WTC11 (cell line): ENCODE data around the gene SPATS2.

Experiments
- CBFB ChIP-seq: sonication (generic); formaldehyde crosslinking; IDR thresholded peaks from 2 replicates; pipeline ENCODE4 v1.8.1; 2022; ENCODE audit warnings: mild to moderate bottlenecking, low read depth, missing genetic modification reagents
- CREB1 ChIP-seq: sonication (generic); formaldehyde crosslinking; IDR thresholded peaks from 2 replicates; pipeline ENCODE4 v1.8.0; 2023; ENCODE audit warnings: mild to moderate bottlenecking, missing genetic modification reagents
- ELF4 ChIP-seq: sonication (generic); formaldehyde crosslinking; IDR thresholded peaks from 2 replicates; pipeline ENCODE4 v1.8.1; 2022; ENCODE audit warnings: low read depth, mild to moderate bottlenecking, moderate library complexity, missing genetic modification reagents
- JUN ChIP-seq: sonication (generic); formaldehyde crosslinking; IDR thresholded peaks from 2 replicates; pipeline ENCODE4 v1.8.0; 2023; ENCODE audit warnings: mild to moderate bottlenecking, missing genetic modification reagents
- NR3C1 ChIP-seq: sonication (generic); formaldehyde crosslinking; conservative IDR thresholded peaks from 2 replicates; pipeline ENCODE4 v1.8.1; 2023; ENCODE audit warnings: low read depth, mild to moderate bottlenecking, missing genetic modification reagents
- RELA ChIP-seq: sonication (generic); formaldehyde crosslinking; IDR thresholded peaks from 2 replicates; pipeline ENCODE4 v1.8.1; 2022; ENCODE audit warnings: missing genetic modification reagents, mild to moderate bottlenecking, borderline replicate concordance
- RORB ChIP-seq: fragments of 250-450 bp; sonication (Bioruptor Pico); IDR thresholded peaks from 2 replicates; pipeline ENCODE4 v1.9.0; 2021; ENCODE audit warnings: mild to moderate bottlenecking
- TF ChIP-seq, protein P1 (sequence below): sonication (generic); formaldehyde crosslinking; IDR thresholded peaks from 2 replicates; pipeline ENCODE4 v1.8.0; 2022; ENCODE audit warnings: mild to moderate bottlenecking, missing genetic modification reagents
- TF ChIP-seq, protein P2 (sequence below): sonication (generic); formaldehyde crosslinking; IDR thresholded peaks from 2 replicates; pipeline ENCODE4 v1.8.1; 2023; ENCODE audit warnings: mild to moderate bottlenecking, missing genetic modification reagents, borderline replicate concordance
- TF ChIP-seq, protein P3 (sequence below): sonication (generic); formaldehyde crosslinking; IDR thresholded peaks from 2 replicates; pipeline ENCODE4 v1.8.0; 2022; ENCODE audit warnings: missing genetic modification reagents
- TF ChIP-seq, protein P4 (sequence below): fragments of 200-600 bp; IDR thresholded peaks from 2 replicates; pipeline ENCODE4 v1.8.0; 2022; ENCODE audit warnings: antibody characterized with exemption

DNA sequence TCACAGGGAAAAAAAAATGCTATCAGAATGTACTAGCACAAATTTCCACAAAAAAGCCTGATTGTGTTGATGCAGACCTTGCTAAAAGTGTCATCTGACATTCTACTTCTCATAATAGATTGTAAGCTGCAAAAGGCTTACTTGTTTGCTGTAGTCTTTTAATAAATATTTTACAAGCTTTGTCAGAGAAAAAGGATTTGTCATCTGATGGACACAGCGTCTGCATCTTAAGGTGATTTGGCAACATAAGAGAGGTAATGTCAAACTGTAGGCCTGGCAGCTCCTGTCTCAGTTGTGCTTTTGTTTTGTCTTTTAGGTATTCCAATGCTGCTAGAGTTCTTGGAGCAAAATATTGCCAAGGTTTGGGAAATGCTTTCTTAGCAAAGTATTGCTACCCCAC, 145.3 kb downstream of the SPATS2 start:
- TF ChIP-seq RORB (no peak), ELF4 (no peak), CREB1 (CRISPR knock-in tag) (no peak), CBFB (CRISPR knock-in tag) (no peak), NR3C1 (CRISPR knock-in tag) (no peak), JUN (CRISPR knock-in tag) (no peak), RELA (no peak)
- TF ChIP-seq, protein P1, sequence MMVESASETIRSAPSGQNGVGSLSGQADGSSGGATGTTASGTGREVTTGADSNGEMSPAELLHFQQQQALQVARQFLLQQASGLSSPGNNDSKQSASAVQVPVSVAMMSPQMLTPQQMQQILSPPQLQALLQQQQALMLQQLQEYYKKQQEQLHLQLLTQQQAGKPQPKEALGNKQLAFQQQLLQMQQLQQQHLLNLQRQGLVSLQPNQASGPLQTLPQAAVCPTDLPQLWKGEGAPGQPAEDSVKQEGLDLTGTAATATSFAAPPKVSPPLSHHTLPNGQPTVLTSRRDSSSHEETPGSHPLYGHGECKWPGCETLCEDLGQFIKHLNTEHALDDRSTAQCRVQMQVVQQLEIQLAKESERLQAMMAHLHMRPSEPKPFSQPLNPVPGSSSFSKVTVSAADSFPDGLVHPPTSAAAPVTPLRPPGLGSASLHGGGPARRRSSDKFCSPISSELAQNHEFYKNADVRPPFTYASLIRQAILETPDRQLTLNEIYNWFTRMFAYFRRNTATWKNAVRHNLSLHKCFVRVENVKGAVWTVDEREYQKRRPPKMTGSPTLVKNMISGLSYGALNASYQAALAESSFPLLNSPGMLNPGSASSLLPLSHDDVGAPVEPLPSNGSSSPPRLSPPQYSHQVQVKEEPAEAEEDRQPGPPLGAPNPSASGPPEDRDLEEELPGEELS, result no peak
- TF ChIP-seq, protein P2, sequence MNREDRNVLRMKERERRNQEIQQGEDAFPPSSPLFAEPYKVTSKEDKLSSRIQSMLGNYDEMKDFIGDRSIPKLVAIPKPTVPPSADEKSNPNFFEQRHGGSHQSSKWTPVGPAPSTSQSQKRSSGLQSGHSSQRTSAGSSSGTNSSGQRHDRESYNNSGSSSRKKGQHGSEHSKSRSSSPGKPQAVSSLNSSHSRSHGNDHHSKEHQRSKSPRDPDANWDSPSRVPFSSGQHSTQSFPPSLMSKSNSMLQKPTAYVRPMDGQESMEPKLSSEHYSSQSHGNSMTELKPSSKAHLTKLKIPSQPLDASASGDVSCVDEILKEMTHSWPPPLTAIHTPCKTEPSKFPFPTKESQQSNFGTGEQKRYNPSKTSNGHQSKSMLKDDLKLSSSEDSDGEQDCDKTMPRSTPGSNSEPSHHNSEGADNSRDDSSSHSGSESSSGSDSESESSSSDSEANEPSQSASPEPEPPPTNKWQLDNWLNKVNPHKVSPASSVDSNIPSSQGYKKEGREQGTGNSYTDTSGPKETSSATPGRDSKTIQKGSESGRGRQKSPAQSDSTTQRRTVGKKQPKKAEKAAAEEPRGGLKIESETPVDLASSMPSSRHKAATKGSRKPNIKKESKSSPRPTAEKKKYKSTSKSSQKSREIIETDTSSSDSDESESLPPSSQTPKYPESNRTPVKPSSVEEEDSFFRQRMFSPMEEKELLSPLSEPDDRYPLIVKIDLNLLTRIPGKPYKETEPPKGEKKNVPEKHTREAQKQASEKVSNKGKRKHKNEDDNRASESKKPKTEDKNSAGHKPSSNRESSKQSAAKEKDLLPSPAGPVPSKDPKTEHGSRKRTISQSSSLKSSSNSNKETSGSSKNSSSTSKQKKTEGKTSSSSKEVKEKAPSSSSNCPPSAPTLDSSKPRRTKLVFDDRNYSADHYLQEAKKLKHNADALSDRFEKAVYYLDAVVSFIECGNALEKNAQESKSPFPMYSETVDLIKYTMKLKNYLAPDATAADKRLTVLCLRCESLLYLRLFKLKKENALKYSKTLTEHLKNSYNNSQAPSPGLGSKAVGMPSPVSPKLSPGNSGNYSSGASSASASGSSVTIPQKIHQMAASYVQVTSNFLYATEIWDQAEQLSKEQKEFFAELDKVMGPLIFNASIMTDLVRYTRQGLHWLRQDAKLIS (CRISPR knock-in tag), result no peak
- TF ChIP-seq, protein P3, sequence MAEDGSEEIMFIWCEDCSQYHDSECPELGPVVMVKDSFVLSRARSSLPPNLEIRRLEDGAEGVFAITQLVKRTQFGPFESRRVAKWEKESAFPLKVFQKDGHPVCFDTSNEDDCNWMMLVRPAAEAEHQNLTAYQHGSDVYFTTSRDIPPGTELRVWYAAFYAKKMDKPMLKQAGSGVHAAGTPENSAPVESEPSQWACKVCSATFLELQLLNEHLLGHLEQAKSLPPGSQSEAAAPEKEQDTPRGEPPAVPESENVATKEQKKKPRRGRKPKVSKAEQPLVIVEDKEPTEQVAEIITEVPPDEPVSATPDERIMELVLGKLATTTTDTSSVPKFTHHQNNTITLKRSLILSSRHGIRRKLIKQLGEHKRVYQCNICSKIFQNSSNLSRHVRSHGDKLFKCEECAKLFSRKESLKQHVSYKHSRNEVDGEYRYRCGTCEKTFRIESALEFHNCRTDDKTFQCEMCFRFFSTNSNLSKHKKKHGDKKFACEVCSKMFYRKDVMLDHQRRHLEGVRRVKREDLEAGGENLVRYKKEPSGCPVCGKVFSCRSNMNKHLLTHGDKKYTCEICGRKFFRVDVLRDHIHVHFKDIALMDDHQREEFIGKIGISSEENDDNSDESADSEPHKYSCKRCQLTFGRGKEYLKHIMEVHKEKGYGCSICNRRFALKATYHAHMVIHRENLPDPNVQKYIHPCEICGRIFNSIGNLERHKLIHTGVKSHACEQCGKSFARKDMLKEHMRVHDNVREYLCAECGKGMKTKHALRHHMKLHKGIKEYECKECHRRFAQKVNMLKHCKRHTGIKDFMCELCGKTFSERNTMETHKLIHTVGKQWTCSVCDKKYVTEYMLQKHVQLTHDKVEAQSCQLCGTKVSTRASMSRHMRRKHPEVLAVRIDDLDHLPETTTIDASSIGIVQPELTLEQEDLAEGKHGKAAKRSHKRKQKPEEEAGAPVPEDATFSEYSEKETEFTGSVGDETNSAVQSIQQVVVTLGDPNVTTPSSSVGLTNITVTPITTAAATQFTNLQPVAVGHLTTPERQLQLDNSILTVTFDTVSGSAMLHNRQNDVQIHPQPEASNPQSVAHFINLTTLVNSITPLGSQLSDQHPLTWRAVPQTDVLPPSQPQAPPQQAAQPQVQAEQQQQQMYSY (CRISPR knock-in tag), result no peak
- TF ChIP-seq, protein P4, sequence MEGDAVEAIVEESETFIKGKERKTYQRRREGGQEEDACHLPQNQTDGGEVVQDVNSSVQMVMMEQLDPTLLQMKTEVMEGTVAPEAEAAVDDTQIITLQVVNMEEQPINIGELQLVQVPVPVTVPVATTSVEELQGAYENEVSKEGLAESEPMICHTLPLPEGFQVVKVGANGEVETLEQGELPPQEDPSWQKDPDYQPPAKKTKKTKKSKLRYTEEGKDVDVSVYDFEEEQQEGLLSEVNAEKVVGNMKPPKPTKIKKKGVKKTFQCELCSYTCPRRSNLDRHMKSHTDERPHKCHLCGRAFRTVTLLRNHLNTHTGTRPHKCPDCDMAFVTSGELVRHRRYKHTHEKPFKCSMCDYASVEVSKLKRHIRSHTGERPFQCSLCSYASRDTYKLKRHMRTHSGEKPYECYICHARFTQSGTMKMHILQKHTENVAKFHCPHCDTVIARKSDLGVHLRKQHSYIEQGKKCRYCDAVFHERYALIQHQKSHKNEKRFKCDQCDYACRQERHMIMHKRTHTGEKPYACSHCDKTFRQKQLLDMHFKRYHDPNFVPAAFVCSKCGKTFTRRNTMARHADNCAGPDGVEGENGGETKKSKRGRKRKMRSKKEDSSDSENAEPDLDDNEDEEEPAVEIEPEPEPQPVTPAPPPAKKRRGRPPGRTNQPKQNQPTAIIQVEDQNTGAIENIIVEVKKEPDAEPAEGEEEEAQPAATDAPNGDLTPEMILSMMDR, result no peak
